ENCODE data around the gene UNC119. TPM values are rescaled to one million over a fixed set of nuclear protein-coding genes. Genes with fewer than 3 reads are reported as not detected.

UNC119 gene
- total and polyA plus RNA-seq, 4 donors = 14.0 to 20.0 (median 16.1) TPM

GRCh38 chr17:28533091-28533807 lies 19.2 kb downstream of the UNC119 start:
- no peak for DNase-seq (ENCODE audit: low spot score)
- no peaks in the 10 kb centered on the region for H3K36me3 ChIP-seq (ENCODE audit: control insufficient read depth in 4 of 4, insufficient read depth in 3 of 4, low read depth in 1 of 4, low read length in 3 of 4)
- 87% methylated on average over 16 of the region's 16 CpGs for WGBS
- H3K27me3 ChIP-seq (ENCODE audit: control insufficient read depth in 4 of 4, insufficient read depth in 4 of 4, low read length in 3 of 4) = no peaks in the 10 kb centered on the region
- H3K27ac ChIP-seq (ENCODE audit: low read depth in 1 of 2, low read length in 2 of 2) = no peak overlapping the region
- no peaks in the 10 kb centered on the region for H3K9me3 ChIP-seq (ENCODE audit: control insufficient read depth in 4 of 4, low read length in 3 of 4)
- H3K4me1 ChIP-seq (ENCODE audit: control insufficient read depth in 4 of 4, insufficient read depth in 4 of 4, low read length in 3 of 4) = no peaks in the 10 kb centered on the region
- TF ChIP-seq RXRA (IDR thresholded peaks at IDR 0.05) (no peak), TAF1 (conservative IDR thresholded peaks at IDR 0.05) (no peak), JUND (IDR thresholded peaks at IDR 0.05) (no peak), SP1 (IDR thresholded peaks at IDR 0.05) (no peak), NR2F2 (IDR thresholded peaks at IDR 0.05) (no peak), YY1 (IDR thresholded peaks at IDR 0.05) (no peak), CTCF (IDR thresholded peaks at IDR 0.05; ENCODE audit: low read depth, low read length, missing input control) (no peak), REST (IDR thresholded peaks at IDR 0.05) (no peak), FOXA2 (IDR thresholded peaks at IDR 0.05) (no peak), HNF4G (IDR thresholded peaks at IDR 0.05) (no peak), HNF4A (conservative IDR thresholded peaks at IDR 0.05) (no peak), EGR1 (IDR thresholded peaks at IDR 0.05; ENCODE audit: low read depth in 2 of 2) (no peak), GABPA (IDR thresholded peaks at IDR 0.05 in 1 of 2, conservative IDR thresholded peaks at IDR 0.05 in 1 of 2) (no peak)
- no peak overlapping the region for H3K4me3 ChIP-seq (ENCODE audit: low read depth in 1 of 3, low read length in 3 of 3)
- H3K9ac ChIP-seq (ENCODE audit: low read depth in 1 of 2, low read length in 2 of 2) = no peak overlapping the region

- no peaks in the 10 kb centered on the region for H3K36me3 ChIP-seq (ENCODE audit: control insufficient read depth in 4 of 4, insufficient read depth in 3 of 4, low read depth in 1 of 4, low read length in 3 of 4)
- no peak overlapping the region for H3K4me3 ChIP-seq (ENCODE audit: low read depth in 1 of 3, low read length in 3 of 3)
- no peaks in the 10 kb centered on the region for H3K4me1 ChIP-seq (ENCODE audit: control insufficient read depth in 4 of 4, insufficient read depth in 4 of 4, low read length in 3 of 4)
- no peaks in the 10 kb centered on the region for H3K27me3 ChIP-seq (ENCODE audit: control insufficient read depth in 4 of 4, insufficient read depth in 4 of 4, low read length in 3 of 4)
- no peak overlapping the region for H3K9ac ChIP-seq (ENCODE audit: low read depth in 1 of 2, low read length in 2 of 2)
- H3K27ac ChIP-seq (ENCODE audit: low read depth in 1 of 2, low read length in 2 of 2) = no peak overlapping the region
- H3K9me3 ChIP-seq (ENCODE audit: control insufficient read depth in 4 of 4, low read length in 3 of 4) = no peaks in the 10 kb centered on the region
- WGBS = 87% methylated on average over 7 of the region's 7 CpGs
- DNase-seq (ENCODE audit: low spot score) = no peak
- TF ChIP-seq HNF4G (IDR thresholded peaks at IDR 0.05) (no peak), REST (IDR thresholded peaks at IDR 0.05) (no peak), MAX (IDR thresholded peaks at IDR 0.05) (no peak), FOXA2 (IDR thresholded peaks at IDR 0.05) (no peak), CTCF (IDR thresholded peaks at IDR 0.05; ENCODE audit: low read depth, low read length, missing input control) (no peak), SP1 (IDR thresholded peaks at IDR 0.05) (no peak), ZBTB33 (IDR thresholded peaks at IDR 0.05) (no peak), HNF4A (conservative IDR thresholded peaks at IDR 0.05) (no peak), GABPA (IDR thresholded peaks at IDR 0.05 in 1 of 2, conservative IDR thresholded peaks at IDR 0.05 in 1 of 2) (no peak), YY1 (IDR thresholded peaks at IDR 0.05) (no peak)
These were observed 20.1 kb downstream of the UNC119 start for GRCh38 chr17:28532050-28532960.
